Upper lobe of left lung (tissue), 6 donors: ENCODE measurements around the gene UBAP1L. TPM values are rescaled to one million over a fixed set of nuclear protein-coding genes. Genes with fewer than 3 reads are reported as not detected.
A peak's percentile ranks its signal among the peaks of the same experiment; 100 is the strongest.

Experiments
- ATAC-seq, 2 donors: fragments of 200-7000 bp; cut with Tn5 transposase; one replicate each; pipeline ENCODE4 v1.9.1; 2022; ENCODE audit warnings: mild to moderate bottlenecking in 2 of 2, moderate library complexity in 2 of 2; ENCODE audit not compliant: low FRiP score in 2 of 2
- DNase-seq, 2 donors: peaks; one replicate each; pipeline ENCODE4 v3.0.0-alpha.2; 2019 to 2020
- H3K27ac ChIP-seq, 4 donors: fragments of 200-600 bp; sonication (generic); one replicate each; pipeline ENCODE4 v1.5.1; 2016 to 2019
- H3K27me3 ChIP-seq, 4 donors: fragments of 200-600 bp; sonication (generic); one replicate each; pipeline ENCODE4 v1.5.1; 2017 to 2019
- H3K36me3 ChIP-seq, 4 donors: fragments of 200-600 bp; sonication (generic); one replicate each; pipeline ENCODE4 v1.5.1; 2016 to 2019
- H3K4me1 ChIP-seq, 4 donors: fragments of 200-600 bp; sonication (generic); one replicate each; pipeline ENCODE4 v1.5.1; 2018 to 2019
- H3K4me3 ChIP-seq, 4 donors: fragments of 200-600 bp; sonication (generic); one replicate each; pipeline ENCODE4 v1.5.1; 2017 to 2019; ENCODE audit warnings: mild to moderate bottlenecking in 2 of 4, moderate library complexity in 1 of 4
- H3K9me3 ChIP-seq, 4 donors: fragments of 200-600 bp; sonication (generic); one replicate each; pipeline ENCODE4 v1.5.1; 2018 to 2019
- EP300 ChIP-seq, 4 donors: sonication (generic); formaldehyde crosslinking; IDR thresholded peaks; one replicate each; pipeline ENCODE4 v1.5.1; 2017; ENCODE audit warnings: antibody characterized with exemption in 4 of 4, control low read depth in 2 of 4
- POLR2A ChIP-seq, 4 donors: fragments of 450-650 bp; IDR thresholded peaks; one replicate each; pipeline ENCODE4 v1.5.1; 2016 to 2017; ENCODE audit warnings: antibody characterized with exemption in 4 of 4, mild to moderate bottlenecking in 2 of 4
- POLR2AphosphoS5 ChIP-seq, 2 donors: sonication (generic); formaldehyde crosslinking; IDR thresholded peaks; one replicate each; pipeline ENCODE4 v1.5.1; 2017; ENCODE audit warnings: antibody characterized with exemption in 2 of 2
- WGBS, 2 donors: methylation state at CpG; one replicate each; pipeline ENCODE4 v1.1.5; 2017 to 2018; 5-methylcytosine and 5-hydroxymethylcytosine counted together
- total RNA-seq, 6 donors: library from RNA; depleted of rRNA in 4 of 6; stranded (reverse); fragments of >200 nt in 4 of 6; gene quantifications; one replicate each; pipeline versions ENCODE4 v1.1.0 to v1.2.1, GENCODE V29; 2016 to 2021
- TF ChIP-seq, protein P1 (sequence below), 6 experiments: fragments of 450-650 bp in 4 of 6; fragments of 200-600 bp in 2 of 6; sonication (generic) in 2 of 6; IDR thresholded peaks; one replicate each; pipeline ENCODE4 v1.5.1; 2016 to 2019; ENCODE audit warnings: antibody characterized with exemption in 6 of 6
- donor health status: DM: no; HTN: no; CAD: no; lungs with moderate emphysema.
- donor health status: DM: no; HTN: yes; CAD: no; lungs with severe emphysema.

The UBAP1L gene
- total RNA-seq, 6 donors from 2014 or later: 3.3 to 10.5 (median 4.8) TPM

DNA sequence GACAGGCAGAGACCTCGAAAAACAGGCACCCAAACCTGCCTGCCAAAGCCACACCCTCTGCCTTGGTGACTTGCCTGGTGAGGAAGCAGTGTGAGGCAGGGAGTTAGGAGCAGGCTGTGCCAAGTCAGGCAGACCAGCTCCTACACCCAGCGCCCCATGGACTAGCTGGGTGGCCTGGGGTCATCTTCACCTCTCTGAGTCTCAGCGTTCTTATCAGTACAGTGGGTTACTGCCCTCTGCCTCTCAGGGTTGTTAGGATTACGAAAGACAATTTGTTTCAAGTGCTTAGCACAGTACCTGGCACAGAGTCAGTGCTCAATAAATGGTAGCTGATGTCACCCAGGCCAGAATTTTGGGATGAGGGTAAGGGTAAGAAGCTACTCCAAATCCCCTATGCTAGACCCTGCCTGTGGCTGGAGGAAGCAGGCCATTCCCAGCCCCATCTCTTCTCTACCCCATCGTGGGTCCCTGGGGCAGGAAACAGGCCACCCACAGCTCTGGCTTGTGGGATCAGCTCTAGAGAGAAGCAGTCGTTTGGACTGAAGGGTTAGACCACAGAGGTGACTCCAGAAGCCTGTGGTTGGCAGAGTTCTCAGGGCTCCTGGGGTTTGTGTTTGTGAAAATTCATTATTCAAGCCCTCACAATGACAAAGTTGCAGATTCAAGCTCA, 59.7 kb downstream of the UBAP1L start:
- Histone ChIP-seq H3K27me3 (no peaks in the 10 kb centered on the region), H3K9me3 (no peaks in the 10 kb centered on the region), H3K4me1 (peaks cover 1 to 14% (median 7%) of the 10 kb centered on the region in 4 donors), H3K27ac (peak overlapping the region in 3 of 4 donors; percentile 28 to 53 (median 40)), H3K36me3 (peaks cover 0 to 8% (median 1%) of the 10 kb centered on the region in 4 donors), H3K4me3 (no peak overlapping the region)
- DNase-seq (no peak), ATAC-seq (peak; percentile 7 to 41)
- TF ChIP-seq EP300 (IDR thresholded peaks at IDR 0.05): no peak
- TF ChIP-seq, protein P1, sequence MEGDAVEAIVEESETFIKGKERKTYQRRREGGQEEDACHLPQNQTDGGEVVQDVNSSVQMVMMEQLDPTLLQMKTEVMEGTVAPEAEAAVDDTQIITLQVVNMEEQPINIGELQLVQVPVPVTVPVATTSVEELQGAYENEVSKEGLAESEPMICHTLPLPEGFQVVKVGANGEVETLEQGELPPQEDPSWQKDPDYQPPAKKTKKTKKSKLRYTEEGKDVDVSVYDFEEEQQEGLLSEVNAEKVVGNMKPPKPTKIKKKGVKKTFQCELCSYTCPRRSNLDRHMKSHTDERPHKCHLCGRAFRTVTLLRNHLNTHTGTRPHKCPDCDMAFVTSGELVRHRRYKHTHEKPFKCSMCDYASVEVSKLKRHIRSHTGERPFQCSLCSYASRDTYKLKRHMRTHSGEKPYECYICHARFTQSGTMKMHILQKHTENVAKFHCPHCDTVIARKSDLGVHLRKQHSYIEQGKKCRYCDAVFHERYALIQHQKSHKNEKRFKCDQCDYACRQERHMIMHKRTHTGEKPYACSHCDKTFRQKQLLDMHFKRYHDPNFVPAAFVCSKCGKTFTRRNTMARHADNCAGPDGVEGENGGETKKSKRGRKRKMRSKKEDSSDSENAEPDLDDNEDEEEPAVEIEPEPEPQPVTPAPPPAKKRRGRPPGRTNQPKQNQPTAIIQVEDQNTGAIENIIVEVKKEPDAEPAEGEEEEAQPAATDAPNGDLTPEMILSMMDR (IDR thresholded peaks at IDR 0.05): no peak
- no peak for TF ChIP-seq POLR2A (IDR thresholded peaks at IDR 0.05)
- no peak for TF ChIP-seq POLR2AphosphoS5 (IDR thresholded peaks at IDR 0.05)
- WGBS, 2 donors: 30 to 49% methylated on average over 4 to 6 of the region's 6 CpGs

DNA sequence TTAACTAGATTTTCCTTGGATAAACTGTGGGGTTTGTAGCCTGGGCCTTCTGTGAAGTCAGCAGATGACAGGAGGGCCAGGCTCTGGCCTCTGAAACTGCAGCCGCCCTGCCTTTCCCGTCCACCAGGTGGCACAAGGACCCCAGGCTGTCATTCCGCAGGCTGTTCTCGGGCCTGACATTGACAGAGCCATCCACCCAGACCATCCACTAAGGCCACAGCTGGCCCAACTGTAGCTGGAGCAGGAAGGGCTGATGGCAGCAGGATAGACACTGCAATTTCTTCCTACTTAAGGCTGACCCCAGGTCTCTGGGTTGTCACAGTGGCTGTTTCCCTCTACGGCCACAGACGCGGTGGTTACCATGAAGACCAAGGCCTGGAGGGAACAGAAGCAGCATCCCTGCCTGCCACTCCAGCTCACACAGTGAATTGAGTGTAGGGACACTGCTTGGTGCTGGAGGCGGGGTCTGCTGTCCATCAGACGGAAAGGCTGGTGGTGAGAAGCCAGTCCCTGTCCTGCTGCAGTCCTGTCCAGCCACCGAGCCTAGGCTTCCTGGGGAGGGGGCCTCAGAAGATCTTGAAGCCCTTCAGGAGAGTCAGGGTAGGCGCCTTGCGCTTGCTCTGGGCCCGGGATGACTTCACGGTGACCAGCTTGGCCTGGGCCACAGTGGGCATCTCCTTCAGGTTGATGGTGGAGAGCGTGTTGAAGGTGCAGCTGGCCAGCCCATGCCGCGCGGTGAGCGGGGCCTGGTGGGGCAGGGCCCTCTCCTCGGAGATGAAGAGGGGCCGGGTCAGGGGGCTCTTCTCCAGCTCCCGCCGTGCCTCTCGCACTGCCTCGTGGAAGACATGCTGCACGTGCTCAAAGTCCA, 60.4 kb downstream of the UBAP1L start:
- DNase-seq (peak; percentile 70 to 81), ATAC-seq (peak; percentile 73 to 85)
- no peaks in the 10 kb centered on the region for H3K27me3 ChIP-seq
- H3K4me3 ChIP-seq: no peak overlapping the region
- H3K27ac ChIP-seq: peak overlapping the region; percentile 7 to 53 (median 34)
- peaks cover 9 to 22% (median 14%) of the 10 kb centered on the region in 4 donors for H3K4me1 ChIP-seq
- 66 to 76% methylated on average over 17 to 24 of the region's 26 CpGs for WGBS, 2 donors
- no peaks in the 10 kb centered on the region for H3K9me3 ChIP-seq
- TF ChIP-seq POLR2AphosphoS5 (IDR thresholded peaks at IDR 0.05) (peak in 1 of 2 donors; percentile 22), POLR2A (IDR thresholded peaks at IDR 0.05) (no peak), EP300 (IDR thresholded peaks at IDR 0.05) (no peak)
- TF ChIP-seq, protein P1 (IDR thresholded peaks at IDR 0.05): peak; percentile 72 to 92 (median 88)
- H3K36me3 ChIP-seq: peaks cover 0 to 8% (median 1%) of the 10 kb centered on the region in 4 donors

DNA sequence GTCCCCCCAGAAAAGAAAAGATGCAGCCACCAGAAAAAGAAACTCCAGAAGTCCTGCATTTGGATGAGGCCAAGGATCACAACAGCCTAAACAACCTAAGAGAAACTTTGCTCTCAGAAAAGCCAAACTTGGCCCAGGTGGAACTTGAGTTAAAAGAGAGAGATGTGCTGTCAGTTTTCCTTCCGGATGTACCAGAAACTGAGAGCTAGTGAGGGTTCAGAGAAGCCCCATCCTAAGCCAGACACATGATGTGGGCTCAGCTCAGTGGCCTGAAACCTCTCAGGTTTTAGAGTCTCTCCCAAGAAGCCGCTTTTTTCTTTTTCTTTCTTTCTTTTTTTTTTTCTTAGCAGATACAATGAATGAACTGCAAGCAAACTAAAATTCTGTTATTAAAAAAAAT, 62.0 kb downstream of the UBAP1L start:
- peaks cover 0 to 2% (median 0%) of the 10 kb centered on the region in 4 donors for H3K36me3 ChIP-seq
- WGBS, 2 donors: 75 to 84% methylated on average over 2 of the region's 2 CpGs
- no peak overlapping the region for H3K4me3 ChIP-seq
- ATAC-seq (no peak), DNase-seq (no peak)
- TF ChIP-seq EP300 (IDR thresholded peaks at IDR 0.05) (no peak), POLR2AphosphoS5 (IDR thresholded peaks at IDR 0.05) (no peak)
- TF ChIP-seq, protein P1 (IDR thresholded peaks at IDR 0.05): no peak
- H3K4me1 ChIP-seq: peaks cover 12 to 33% (median 18%) of the 10 kb centered on the region in 4 donors
- no peaks in the 10 kb centered on the region for H3K9me3 ChIP-seq
- no peaks in the 10 kb centered on the region for H3K27me3 ChIP-seq
- no peak overlapping the region for H3K27ac ChIP-seq

DNA sequence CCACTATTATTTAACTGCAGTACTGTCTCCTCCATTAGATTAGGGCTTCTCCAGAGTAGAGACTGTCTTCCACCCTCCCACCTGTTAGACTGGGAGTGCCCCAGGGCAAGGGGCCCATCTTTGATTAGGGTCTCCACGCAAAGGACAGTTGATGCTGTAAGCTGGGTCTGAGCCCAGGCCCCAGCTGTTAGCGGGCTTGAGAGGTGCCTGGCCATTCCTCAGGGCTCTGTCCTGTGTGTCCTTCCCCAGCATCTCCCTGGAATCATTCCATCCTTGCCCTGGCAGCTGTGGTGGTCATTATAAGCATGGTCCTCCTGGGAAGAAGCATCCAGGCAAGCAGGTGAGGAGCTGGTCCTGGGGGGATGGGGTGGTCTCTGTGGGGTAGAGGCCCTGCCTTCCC, 63.7 kb downstream of the UBAP1L start:
- TF ChIP-seq EP300 (IDR thresholded peaks at IDR 0.05): no peak
- TF ChIP-seq, protein P1 (IDR thresholded peaks at IDR 0.05): no peak
- TF ChIP-seq POLR2A (IDR thresholded peaks at IDR 0.05): no peak
- TF ChIP-seq POLR2AphosphoS5 (IDR thresholded peaks at IDR 0.05): no peak
- peaks cover 0 to 2% (median 0%) of the 10 kb centered on the region in 4 donors for H3K36me3 ChIP-seq
- no peak overlapping the region for H3K4me3 ChIP-seq
- no peaks in the 10 kb centered on the region for H3K27me3 ChIP-seq
- H3K9me3 ChIP-seq: no peaks in the 10 kb centered on the region
- DNase-seq (no peak), ATAC-seq (no peak)
- H3K27ac ChIP-seq: no peak overlapping the region
- 84% methylated on average over 2 of the region's 2 CpGs; no CpG with 5 or more reads in 1 of the 2 donors for WGBS, 2 donors
- H3K4me1 ChIP-seq: peaks cover 12 to 33% (median 18%) of the 10 kb centered on the region in 4 donors
